Measurements from ENCODE around the gene CCL14. TPM values are rescaled to one million over a fixed set of nuclear protein-coding genes. Genes with fewer than 3 reads are reported as not detected.

Gene CCL14
- total RNA-seq, 1 donor from 2014 or later, result not detected

GRCh38 chr17:35988164-35988563, 1.6 kb upstream of the CCL14 start:
- Histone ChIP-seq H3K27ac (ENCODE audit: low read depth, low read length) (no peak overlapping the region), H2AFZ (ENCODE audit: low read depth, low read length) (no peak overlapping the region), H3K4me3 (ENCODE audit: insufficient read depth, low read depth, low read length) (no peak overlapping the region), H3K9ac (ENCODE audit: low read length) (no peak overlapping the region), H3K4me2 (ENCODE audit: low read length) (no peak overlapping the region), H3K79me2 (ENCODE audit: insufficient read depth, low read length) (no peaks in the 10 kb centered on the region), H3K36me3 (ENCODE audit: insufficient read depth, low read length) (no peaks in the 10 kb centered on the region), H4K20me1 (ENCODE audit: insufficient read depth, low read length) (no peaks in the 10 kb centered on the region), H3K4me1 (ENCODE audit: insufficient read depth, low read length) (no peaks in the 10 kb centered on the region), H3K9me3 (ENCODE audit: insufficient read depth, low read depth, low read length) (no peaks in the 10 kb centered on the region), H3K27me3 (ENCODE audit: insufficient read depth, low read length) (no peaks in the 10 kb centered on the region)
- FAIRE-seq (no peak), DNase-seq (ENCODE audit: low read depth) (no peak)
- peaks cover 2% of the 10 kb centered on the region for H3K9me3 Mint-ChIP-seq (ENCODE audit: unreplicated experiment)
- no peaks in the 10 kb centered on the region for H3K4me1 Mint-ChIP-seq (ENCODE audit: low read depth, unreplicated experiment)
- no peaks in the 10 kb centered on the region for H3K36me3 Mint-ChIP-seq (ENCODE audit: low read depth, unreplicated experiment)
- H3K4me3 Mint-ChIP-seq (ENCODE audit: unreplicated experiment), result no peak overlapping the region
- peaks cover 35% of the 10 kb centered on the region for H3K27me3 Mint-ChIP-seq (ENCODE audit: low read depth, unreplicated experiment)
- TF ChIP-seq CTCF (IDR thresholded peaks at IDR 0.05; ENCODE audit: insufficient read depth, low read depth, low read length), result no peak
- TF ChIP-seq EZH2 (IDR thresholded peaks at IDR 0.05; ENCODE audit: insufficient read depth, low read length), result no peak
- H3K27ac Mint-ChIP-seq (ENCODE audit: unreplicated experiment), result no peak overlapping the region

- FAIRE-seq (no peak), DNase-seq (ENCODE audit: low read depth) (no peak)
- no peak overlapping the region for H3K27ac ChIP-seq (ENCODE audit: low read depth, low read length)
- no peak overlapping the region for H3K9ac ChIP-seq (ENCODE audit: low read length)
- no peak for TF ChIP-seq EZH2 (IDR thresholded peaks at IDR 0.05; ENCODE audit: insufficient read depth, low read length)
- no peak for TF ChIP-seq CTCF (IDR thresholded peaks at IDR 0.05; ENCODE audit: insufficient read depth, low read depth, low read length)
- H3K4me3 ChIP-seq (ENCODE audit: insufficient read depth, low read depth, low read length), result no peak overlapping the region
- H2AFZ ChIP-seq (ENCODE audit: low read depth, low read length), result no peak overlapping the region
- Mint-ChIP-seq H3K27me3 (ENCODE audit: low read depth, unreplicated experiment) (peaks cover 52% of the 10 kb centered on the region), H3K27ac (ENCODE audit: unreplicated experiment) (no peak overlapping the region), H3K4me3 (ENCODE audit: unreplicated experiment) (no peak overlapping the region), H3K9me3 (ENCODE audit: unreplicated experiment) (no peaks in the 10 kb centered on the region), H3K36me3 (ENCODE audit: low read depth, unreplicated experiment) (no peaks in the 10 kb centered on the region), H3K4me1 (ENCODE audit: low read depth, unreplicated experiment) (no peaks in the 10 kb centered on the region)
- no peaks in the 10 kb centered on the region for H3K9me3 ChIP-seq (ENCODE audit: insufficient read depth, low read depth, low read length)
- H3K36me3 ChIP-seq (ENCODE audit: insufficient read depth, low read length), result no peaks in the 10 kb centered on the region
- no peaks in the 10 kb centered on the region for H3K4me1 ChIP-seq (ENCODE audit: insufficient read depth, low read length)
- H3K4me2 ChIP-seq (ENCODE audit: low read length), result no peak overlapping the region
- no peaks in the 10 kb centered on the region for H3K27me3 ChIP-seq (ENCODE audit: insufficient read depth, low read length)
- no peaks in the 10 kb centered on the region for H4K20me1 ChIP-seq (ENCODE audit: insufficient read depth, low read length)
- no peaks in the 10 kb centered on the region for H3K79me2 ChIP-seq (ENCODE audit: insufficient read depth, low read length)
Measured at GRCh38 chr17:35984140-35984539, 2.4 kb downstream of the CCL14 start.

- Histone ChIP-seq H4K20me1 (ENCODE audit: insufficient read depth, low read length) (no peaks in the 10 kb centered on the region), H3K27ac (ENCODE audit: low read depth, low read length) (no peak overlapping the region), H3K4me2 (ENCODE audit: low read length) (no peak overlapping the region), H3K79me2 (ENCODE audit: insufficient read depth, low read length) (no peaks in the 10 kb centered on the region), H3K27me3 (ENCODE audit: insufficient read depth, low read length) (no peaks in the 10 kb centered on the region), H3K9me3 (ENCODE audit: insufficient read depth, low read depth, low read length) (no peaks in the 10 kb centered on the region), H3K9ac (ENCODE audit: low read length) (no peak overlapping the region), H3K36me3 (ENCODE audit: insufficient read depth, low read length) (no peaks in the 10 kb centered on the region), H2AFZ (ENCODE audit: low read depth, low read length) (no peak overlapping the region), H3K4me1 (ENCODE audit: insufficient read depth, low read length) (no peaks in the 10 kb centered on the region), H3K4me3 (ENCODE audit: insufficient read depth, low read depth, low read length) (no peak overlapping the region)
- DNase-seq (ENCODE audit: low read depth) (no peak), FAIRE-seq (no peak)
- peaks cover 3% of the 10 kb centered on the region for H3K9me3 Mint-ChIP-seq (ENCODE audit: unreplicated experiment)
- H3K4me1 Mint-ChIP-seq (ENCODE audit: low read depth, unreplicated experiment), result no peaks in the 10 kb centered on the region
- H3K27ac Mint-ChIP-seq (ENCODE audit: unreplicated experiment), result no peak overlapping the region
- H3K4me3 Mint-ChIP-seq (ENCODE audit: unreplicated experiment), result no peak overlapping the region
- H3K36me3 Mint-ChIP-seq (ENCODE audit: low read depth, unreplicated experiment), result no peaks in the 10 kb centered on the region
- TF ChIP-seq CTCF (IDR thresholded peaks at IDR 0.05; ENCODE audit: insufficient read depth, low read depth, low read length) (no peak), EZH2 (IDR thresholded peaks at IDR 0.05; ENCODE audit: insufficient read depth, low read length) (no peak)
- H3K27me3 Mint-ChIP-seq (ENCODE audit: low read depth, unreplicated experiment), result peaks cover 59% of the 10 kb centered on the region
Measured at GRCh38 chr17:35982409-35983191, 3.9 kb downstream of the CCL14 start.

Data from astrocyte (in vitro differentiated cells and primary cell).